VCaP (cell line): Measurements from ENCODE around the gene NTN1.

Source experiments
- H3K27ac ChIP-seq: fragments of 450-650 bp; 2 replicates; pipeline ENCODE4 v1.5.1; 2017
- TF ChIP-seq, protein P1 (sequence below): fragments of 450-650 bp; conservative IDR thresholded peaks from 2 replicates; pipeline ENCODE4 v1.5.1; 2017; ENCODE audit warnings: mild to moderate bottlenecking, moderate library complexity

NTN1 gene

DNA sequence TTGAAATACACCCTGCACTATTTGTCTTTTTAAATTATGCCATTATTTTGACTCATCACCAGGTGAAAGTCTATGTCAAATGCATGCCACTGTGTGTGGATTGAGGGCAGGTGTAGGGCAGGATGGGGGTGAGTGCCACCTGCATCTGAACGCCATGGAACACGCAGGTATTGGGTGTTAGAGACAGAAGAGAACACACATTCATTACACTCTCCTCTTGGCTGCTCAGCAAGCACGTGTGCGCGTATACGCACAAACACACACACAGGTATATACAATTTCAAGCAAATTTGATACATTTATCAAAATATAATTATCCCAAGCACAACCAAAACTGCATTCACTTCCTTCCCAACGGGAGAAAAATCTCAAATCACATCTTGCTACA is 268.9 kb downstream of the NTN1 start:
- TF ChIP-seq, protein P1, sequence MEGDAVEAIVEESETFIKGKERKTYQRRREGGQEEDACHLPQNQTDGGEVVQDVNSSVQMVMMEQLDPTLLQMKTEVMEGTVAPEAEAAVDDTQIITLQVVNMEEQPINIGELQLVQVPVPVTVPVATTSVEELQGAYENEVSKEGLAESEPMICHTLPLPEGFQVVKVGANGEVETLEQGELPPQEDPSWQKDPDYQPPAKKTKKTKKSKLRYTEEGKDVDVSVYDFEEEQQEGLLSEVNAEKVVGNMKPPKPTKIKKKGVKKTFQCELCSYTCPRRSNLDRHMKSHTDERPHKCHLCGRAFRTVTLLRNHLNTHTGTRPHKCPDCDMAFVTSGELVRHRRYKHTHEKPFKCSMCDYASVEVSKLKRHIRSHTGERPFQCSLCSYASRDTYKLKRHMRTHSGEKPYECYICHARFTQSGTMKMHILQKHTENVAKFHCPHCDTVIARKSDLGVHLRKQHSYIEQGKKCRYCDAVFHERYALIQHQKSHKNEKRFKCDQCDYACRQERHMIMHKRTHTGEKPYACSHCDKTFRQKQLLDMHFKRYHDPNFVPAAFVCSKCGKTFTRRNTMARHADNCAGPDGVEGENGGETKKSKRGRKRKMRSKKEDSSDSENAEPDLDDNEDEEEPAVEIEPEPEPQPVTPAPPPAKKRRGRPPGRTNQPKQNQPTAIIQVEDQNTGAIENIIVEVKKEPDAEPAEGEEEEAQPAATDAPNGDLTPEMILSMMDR, result no peak
- H3K27ac ChIP-seq, result no peak overlapping the region

DNA sequence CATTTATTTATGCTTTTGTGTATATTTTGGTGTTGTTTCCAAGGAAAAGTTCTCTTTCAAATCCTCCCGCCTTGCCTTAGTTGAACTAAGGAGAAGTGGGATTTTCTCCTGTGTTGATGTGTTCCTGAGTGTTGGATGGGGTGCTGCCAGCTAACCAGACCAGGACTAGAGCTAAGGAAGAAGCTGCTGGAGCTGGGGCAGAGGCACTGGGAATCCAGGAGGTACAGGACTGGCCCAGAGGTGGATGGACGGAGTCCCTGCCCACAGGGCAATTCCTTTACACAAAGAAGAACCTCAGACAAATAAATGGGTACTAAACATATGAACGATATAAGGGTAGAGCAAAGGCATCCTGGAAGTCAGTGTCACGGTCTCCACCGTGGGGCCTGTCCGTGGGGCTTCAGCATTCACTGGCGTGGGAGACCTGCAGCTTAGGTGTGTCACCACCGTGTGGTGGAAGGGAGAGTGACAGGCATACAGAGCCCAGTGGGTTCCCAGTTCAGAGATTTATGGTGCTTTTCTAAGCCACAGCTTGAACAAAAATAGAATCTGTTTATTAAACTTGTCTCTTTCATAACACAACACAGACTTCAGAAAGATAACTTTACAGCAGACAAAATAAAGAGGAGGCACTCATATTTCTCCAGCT is 270.7 kb downstream of the NTN1 start:
- TF ChIP-seq, protein P1, result peak; percentile 88
- H3K27ac ChIP-seq, result no peak overlapping the region

DNA sequence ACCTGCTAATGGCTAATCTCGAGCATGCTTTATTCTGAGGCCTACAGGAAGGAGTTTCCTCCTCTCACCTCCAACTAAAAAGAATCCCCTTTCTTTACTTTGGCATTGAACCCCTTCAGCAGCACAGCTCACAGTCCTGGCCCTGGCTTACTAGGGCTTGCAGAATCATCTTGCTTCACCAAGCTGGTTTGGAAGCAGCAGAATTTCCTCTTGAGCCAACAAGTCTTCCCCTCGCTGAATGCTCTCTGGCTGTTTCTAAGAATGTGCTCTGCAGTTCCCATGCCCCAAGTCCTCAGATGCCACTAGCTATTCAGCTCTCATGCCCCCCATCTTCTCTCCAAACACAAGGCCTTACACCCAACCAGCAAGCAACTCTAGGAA is 271.2 kb downstream of the NTN1 start:
- no peak overlapping the region for H3K27ac ChIP-seq
- TF ChIP-seq, protein P1, result peak; percentile 19
